GM12874 (cell line): ENCODE results near the gene RASL11B.

ENCODE experiments used
- TF ChIP-seq, protein P1 (sequence below): IDR thresholded peaks from 2 replicates; pipeline ENCODE4 v1.5.1; 2011; ENCODE audit warnings: low read depth, mild to moderate bottlenecking, control low read depth, low read length, moderate library complexity; ENCODE audit not compliant: insufficient read depth

The RASL11B gene

DNA sequence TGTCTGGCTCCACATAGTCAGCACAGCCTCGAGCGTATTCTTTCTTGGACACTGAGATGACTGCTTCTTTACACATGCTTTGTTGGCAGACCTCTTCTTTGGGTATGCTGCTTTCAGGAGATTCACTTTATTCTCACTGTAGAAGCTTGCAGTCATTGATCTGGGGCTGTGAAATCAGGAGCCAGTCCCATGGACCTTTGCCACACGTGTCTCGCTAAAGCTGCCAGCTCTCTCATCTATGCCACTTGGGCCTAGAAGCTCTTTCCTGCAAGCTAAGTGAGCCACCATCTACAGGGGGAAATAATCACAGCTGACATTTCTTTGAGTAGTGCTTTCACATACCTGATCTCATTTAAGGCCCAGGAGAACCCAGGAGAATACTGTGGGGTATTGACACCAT is 5.0 kb downstream of the RASL11B start:
- TF ChIP-seq, protein P1, sequence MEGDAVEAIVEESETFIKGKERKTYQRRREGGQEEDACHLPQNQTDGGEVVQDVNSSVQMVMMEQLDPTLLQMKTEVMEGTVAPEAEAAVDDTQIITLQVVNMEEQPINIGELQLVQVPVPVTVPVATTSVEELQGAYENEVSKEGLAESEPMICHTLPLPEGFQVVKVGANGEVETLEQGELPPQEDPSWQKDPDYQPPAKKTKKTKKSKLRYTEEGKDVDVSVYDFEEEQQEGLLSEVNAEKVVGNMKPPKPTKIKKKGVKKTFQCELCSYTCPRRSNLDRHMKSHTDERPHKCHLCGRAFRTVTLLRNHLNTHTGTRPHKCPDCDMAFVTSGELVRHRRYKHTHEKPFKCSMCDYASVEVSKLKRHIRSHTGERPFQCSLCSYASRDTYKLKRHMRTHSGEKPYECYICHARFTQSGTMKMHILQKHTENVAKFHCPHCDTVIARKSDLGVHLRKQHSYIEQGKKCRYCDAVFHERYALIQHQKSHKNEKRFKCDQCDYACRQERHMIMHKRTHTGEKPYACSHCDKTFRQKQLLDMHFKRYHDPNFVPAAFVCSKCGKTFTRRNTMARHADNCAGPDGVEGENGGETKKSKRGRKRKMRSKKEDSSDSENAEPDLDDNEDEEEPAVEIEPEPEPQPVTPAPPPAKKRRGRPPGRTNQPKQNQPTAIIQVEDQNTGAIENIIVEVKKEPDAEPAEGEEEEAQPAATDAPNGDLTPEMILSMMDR: no peak

DNA sequence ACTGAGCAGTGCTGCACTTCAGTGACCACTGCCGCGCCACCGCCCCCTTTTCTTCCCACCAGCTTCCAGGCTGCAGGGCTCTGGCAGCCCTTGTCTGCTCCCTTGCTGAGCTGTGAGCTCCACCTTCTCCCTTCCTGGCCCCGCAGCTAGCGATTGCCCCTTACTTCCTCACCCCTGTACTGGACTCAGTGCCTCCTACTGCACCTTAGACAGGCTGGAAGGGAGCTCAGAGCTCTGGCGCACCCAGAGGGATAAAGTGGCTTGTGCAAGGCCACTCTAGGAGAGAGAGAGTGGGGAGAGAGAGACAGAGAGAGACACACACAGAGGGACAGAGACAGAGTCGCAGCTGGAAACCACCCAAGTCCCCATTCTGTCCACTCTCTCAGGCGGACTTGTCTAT is 6.0 kb downstream of the RASL11B start:
- TF ChIP-seq, protein P1: no peak

DNA sequence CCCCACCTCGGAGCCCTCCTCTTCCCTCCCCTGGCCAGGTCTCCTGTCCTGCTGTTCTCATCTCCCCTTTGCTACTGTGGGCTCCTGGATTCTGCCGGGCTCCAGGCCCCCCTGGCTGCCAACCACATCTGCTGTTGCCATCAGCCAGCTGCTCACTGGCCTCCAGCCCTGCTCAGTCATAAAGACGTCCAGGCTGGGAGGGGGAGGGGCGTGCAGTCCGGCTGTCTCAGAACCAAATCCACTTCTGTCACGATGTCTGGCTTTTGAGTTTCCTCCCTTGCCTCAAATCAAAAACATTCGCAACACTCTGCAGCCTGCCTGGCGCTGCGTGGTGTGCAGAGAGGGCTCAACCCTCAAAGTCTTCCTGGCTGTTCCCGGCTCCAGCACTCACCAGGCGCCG is 7.1 kb downstream of the RASL11B start:
- TF ChIP-seq, protein P1: no peak

DNA sequence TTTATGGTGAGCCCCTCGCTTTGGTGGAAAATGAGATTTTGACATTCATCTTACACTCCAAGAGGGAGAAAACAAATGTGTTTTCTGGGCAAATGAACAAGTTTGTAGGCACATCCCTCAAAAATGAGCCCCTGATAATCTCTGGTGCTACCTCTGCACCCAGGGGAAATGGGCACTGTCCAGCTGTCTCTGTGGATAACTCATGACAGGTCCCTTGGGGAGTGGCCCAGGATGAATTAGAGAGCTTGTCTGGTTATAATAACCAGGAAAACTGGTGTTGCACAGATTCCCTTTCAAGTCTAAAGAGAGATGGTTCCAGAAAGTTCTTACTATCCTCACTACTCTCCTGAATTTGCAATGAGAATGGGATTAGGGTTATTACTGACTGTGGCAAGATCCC is 7.5 kb downstream of the RASL11B start:
- TF ChIP-seq, protein P1: no peak

DNA sequence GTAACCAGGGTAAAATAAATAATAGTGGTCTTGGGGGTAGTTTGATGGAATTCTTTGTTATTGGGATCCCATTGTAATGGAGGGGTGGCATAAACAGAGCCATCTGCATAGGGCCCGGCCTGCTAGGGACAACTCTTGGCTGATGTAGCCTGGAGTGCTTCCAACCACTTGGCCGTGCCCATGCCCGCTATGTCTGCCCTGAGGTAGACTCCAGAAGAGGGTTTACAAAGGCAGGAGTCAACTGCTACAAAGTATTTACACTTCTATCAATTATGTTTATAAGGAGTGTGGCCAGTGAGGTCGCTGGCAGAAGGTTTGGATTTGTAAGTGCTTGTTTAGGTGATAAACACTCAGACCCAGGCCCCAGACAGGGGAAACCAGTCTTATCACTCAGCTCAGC is 8.1 kb downstream of the RASL11B start:
- TF ChIP-seq, protein P1: no peak

DNA sequence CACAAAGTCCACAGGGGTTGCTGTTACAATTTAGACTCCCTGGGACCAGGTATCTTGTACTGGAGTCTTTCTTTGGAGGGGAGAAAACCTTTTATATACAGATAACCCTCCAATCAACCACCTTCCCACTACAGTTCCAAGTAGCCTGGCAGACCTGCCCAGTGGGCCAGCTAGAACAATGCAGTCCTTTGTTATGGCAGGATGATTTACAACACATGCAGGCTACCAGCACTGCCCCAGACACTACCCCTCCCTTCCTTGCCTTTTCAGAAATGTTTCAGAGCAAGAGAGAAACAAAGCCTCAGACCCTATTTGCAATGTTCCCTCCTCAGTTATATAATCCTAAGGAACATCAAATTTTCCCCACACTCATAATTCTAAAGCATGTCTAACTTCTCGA is 11.1 kb downstream of the RASL11B start:
- TF ChIP-seq, protein P1: no peak

DNA sequence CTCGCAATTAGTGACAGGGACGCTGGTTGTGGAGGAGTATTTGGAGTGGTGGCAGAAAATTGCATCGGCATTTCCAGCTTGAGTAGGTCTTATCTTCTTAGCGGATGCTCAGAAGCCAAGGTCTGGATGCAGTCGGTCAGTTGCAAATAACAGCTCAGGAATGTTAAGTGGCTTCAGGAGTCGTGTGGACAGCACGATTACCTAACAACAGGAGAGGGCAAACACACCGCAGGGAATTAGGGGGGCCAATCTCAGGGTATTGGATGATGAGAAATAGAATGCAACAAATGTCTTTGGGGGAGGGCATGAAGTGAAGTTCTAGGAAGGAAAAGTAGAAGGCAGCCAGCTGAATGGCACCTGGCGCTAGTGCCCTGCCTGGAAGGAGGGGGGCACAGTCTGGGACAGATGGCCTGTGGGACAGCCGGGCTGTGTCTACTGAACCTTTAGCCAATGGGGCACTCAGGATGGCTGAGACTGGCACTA is 11.8 kb downstream of the RASL11B start:
- TF ChIP-seq, protein P1: no peak

DNA sequence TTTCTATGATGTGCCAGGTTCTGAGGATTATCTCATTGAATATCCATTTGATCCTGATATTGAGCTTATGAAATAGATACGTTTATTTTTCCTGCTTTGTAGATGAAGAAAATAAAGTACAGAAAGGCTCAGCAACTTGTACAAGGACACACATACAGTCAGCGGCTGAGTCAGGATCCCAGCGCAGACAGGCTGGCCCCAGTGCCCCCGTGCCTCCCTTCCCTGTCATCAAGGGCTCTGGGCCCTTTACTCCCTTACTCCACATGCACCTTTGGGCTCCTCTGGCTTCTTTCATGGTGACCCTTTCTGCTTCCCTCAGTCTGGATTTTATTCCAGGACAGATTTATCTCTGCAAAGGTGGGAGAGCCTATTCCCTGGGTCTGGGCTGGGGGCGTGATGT is 12.8 kb downstream of the RASL11B start:
- TF ChIP-seq, protein P1: no peak
